Fibroblast of villous mesenchyme (primary cell): ENCODE results near the gene MT1F. TPM values are rescaled to one million over a fixed set of nuclear protein-coding genes. Genes with fewer than 3 reads are reported as not detected.

Source experiments
- DNase-seq: peaks from one replicate; pipeline ENCODE4 v3.0.0-alpha.2; 2010; ENCODE audit warnings: low read depth
- H3K4me3 ChIP-seq: 2 replicates; pipeline ENCODE4 v1.5.1; 2011; ENCODE audit warnings: low read depth, mild to moderate bottlenecking, low read length
- total RNA-seq: library from RNA; depleted of rRNA; stranded (reverse); fragments of >200 nt; gene quantifications from 2 replicates; pipeline ENCODE4 v1.2.3, GENCODE V29; 2012
- TF ChIP-seq, protein P1 (sequence below): IDR thresholded peaks from 2 replicates; pipeline ENCODE4 v1.5.1; 2012; ENCODE audit warnings: low read depth, mild to moderate bottlenecking, low read length; ENCODE audit not compliant: insufficient read depth

The MT1F gene
- total RNA-seq, 1 donor = not detected

- TF ChIP-seq, protein P1, sequence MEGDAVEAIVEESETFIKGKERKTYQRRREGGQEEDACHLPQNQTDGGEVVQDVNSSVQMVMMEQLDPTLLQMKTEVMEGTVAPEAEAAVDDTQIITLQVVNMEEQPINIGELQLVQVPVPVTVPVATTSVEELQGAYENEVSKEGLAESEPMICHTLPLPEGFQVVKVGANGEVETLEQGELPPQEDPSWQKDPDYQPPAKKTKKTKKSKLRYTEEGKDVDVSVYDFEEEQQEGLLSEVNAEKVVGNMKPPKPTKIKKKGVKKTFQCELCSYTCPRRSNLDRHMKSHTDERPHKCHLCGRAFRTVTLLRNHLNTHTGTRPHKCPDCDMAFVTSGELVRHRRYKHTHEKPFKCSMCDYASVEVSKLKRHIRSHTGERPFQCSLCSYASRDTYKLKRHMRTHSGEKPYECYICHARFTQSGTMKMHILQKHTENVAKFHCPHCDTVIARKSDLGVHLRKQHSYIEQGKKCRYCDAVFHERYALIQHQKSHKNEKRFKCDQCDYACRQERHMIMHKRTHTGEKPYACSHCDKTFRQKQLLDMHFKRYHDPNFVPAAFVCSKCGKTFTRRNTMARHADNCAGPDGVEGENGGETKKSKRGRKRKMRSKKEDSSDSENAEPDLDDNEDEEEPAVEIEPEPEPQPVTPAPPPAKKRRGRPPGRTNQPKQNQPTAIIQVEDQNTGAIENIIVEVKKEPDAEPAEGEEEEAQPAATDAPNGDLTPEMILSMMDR = no peak
- H3K4me3 ChIP-seq = no peak overlapping the region
These were observed 32.8 kb downstream of the MT1F start for GRCh38 chr16:56690420-56691122.

DNA sequence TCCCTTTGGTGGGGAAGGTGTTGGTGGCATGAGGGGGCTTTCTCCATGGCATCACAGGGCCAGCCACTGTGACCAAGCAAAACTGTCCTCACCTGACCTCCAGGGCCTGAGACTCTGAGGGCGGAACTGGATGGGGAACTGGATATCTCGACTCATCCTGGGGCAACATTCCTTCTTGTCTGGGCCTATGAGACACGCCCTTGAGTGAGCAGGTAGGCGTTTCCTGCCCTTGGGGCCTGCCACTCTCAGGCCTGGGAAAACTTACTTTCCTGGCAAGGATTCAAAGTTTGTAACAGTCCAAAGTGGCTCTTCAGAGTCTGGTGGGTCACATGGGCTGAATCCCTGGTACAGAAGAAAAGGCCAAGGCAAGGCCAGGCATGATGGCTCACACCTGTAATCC lies 34.1 kb downstream of the MT1F start:
- no peak overlapping the region for H3K4me3 ChIP-seq
- TF ChIP-seq, protein P1 = no peak
- DNase-seq = no peak

More at GRCh38 chr16:56690420-56691122, 32.8 kb downstream of the MT1F start:
- no peak for DNase-seq

DNA sequence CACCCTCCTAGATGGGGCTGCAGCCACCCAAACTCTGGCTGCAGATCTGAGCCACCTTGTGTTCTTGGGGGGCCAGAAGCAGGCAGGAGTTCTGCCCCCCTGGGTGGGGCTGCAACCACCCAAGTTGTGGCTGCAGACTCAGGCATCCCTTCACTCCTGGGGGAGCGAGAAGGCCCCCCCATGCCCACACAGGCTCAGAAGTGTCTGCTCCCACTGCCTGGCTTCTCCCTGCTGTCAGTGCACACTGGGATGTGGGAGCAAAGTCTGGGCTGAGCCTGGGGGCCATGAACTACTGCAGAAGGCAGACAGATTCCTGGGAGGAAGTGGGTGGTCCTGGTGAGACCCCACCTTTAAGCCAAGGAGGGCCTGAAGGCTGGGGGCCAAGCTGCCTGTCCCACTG lies 37.5 kb downstream of the MT1F start:
- TF ChIP-seq, protein P1 = no peak
- no peak for DNase-seq
- H3K4me3 ChIP-seq = no peak overlapping the region

DNA sequence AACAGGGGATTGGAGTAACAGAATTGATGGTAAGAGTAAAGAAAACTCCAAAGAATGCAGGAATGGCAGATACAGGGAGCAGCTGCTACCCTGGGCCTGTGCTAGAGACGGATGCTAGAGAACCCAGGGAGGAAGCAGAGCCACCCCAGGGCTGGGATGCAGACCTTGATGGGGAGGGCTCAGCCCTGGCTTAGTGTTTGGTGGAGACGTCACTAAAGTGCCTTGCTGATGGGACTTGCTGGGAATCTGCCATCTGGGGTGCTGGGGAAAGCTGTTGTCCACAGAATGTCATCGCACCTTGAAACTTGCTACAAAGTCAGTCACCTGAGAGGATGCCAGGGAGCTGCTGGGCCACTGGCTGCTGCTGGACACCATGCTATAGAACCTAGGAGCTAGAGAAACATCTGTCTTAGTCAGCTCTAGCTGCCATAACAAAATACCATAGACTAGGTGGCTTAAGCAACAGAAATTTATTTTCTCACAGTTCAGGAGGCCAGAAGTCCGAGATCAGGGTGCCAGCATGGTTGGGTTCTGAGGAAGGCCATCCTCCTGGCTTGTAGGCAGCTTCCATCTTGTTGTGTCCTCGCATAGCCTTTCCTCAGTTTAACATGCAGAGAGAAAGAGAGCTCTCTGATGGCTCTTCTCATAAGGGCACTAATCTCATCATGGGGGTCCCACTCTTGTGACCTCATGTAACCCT lies 39.8 kb downstream of the MT1F start:
- no peak for DNase-seq
- TF ChIP-seq, protein P1 = no peak
- no peak overlapping the region for H3K4me3 ChIP-seq

GRCh38 chr16:56700195-56700594 lies 42.4 kb downstream of the MT1F start:
- no peak overlapping the region for H3K4me3 ChIP-seq
- TF ChIP-seq, protein P1 = no peak
- DNase-seq = peak; percentile 43

DNA sequence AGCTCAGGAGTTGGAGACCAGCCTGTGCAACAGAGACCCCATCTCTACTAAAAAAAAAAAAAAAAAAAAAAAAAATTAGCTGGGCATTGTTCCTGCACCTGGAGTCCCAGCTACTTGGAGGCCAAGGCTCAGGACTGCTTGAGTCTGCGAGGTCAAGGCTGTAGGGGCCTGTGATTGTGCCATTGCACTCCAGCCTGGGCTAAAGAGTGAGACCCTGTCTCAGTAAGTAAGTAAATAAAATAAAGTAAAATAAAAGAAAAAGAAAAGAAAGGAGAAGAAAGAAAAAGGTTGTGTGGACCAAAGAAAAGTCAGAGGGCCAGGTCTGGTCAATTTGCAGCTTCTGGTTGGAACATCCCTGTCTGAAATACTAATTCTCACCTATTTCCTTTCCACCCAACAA lies 42.9 kb downstream of the MT1F start:
- H3K4me3 ChIP-seq = no peak overlapping the region
- TF ChIP-seq, protein P1 = no peak
- no peak for DNase-seq
